ENCODE results near the gene LYPD6B. TPM values are rescaled to one million over a fixed set of nuclear protein-coding genes. Genes with fewer than 3 reads are reported as not detected.

Gene LYPD6B
- total RNA-seq, 4 donors from 2014 or later: 70.2 to 96.6 (median 74.2) TPM

GRCh38 chr2:149122516-149122915 lies 84.0 kb downstream of the LYPD6B start:
- TF ChIP-seq CTCF (IDR thresholded peaks at IDR 0.05) (no peak), POLR2A (IDR thresholded peaks at IDR 0.05) (no peak)
- no peak for DNase-seq (ENCODE audit: low spot score in 2 of 2)
- 80 to 98% methylated on average over 2 of the region's 2 CpGs for WGBS, 2 donors
- no peak overlapping the region for H3K4me3 ChIP-seq (ENCODE audit: low read depth, poor library complexity, severe bottlenecking)
- intact Hi-C loops (cut with DNase I; ENCODE audit: low total_unique reads): no loop called here

- 58 to 66% methylated on average over 6 of the region's 6 CpGs for WGBS, 2 donors
- H3K4me3 ChIP-seq (ENCODE audit: low read depth, poor library complexity, severe bottlenecking): no peak overlapping the region
- intact Hi-C loops (cut with DNase I; ENCODE audit: low total_unique reads): no loop called here
- no peak for TF ChIP-seq CTCF (IDR thresholded peaks at IDR 0.05)
- no peak for TF ChIP-seq POLR2A (IDR thresholded peaks at IDR 0.05)
- DNase-seq (ENCODE audit: low spot score in 2 of 2): no peak
These were observed 86.7 kb downstream of the LYPD6B start for GRCh38 chr2:149125031-149125725.

GRCh38 chr2:149129433-149129832 lies 90.9 kb downstream of the LYPD6B start:
- DNase-seq (ENCODE audit: low spot score in 2 of 2): no peak
- TF ChIP-seq CTCF (IDR thresholded peaks at IDR 0.05) (no peak), POLR2A (IDR thresholded peaks at IDR 0.05) (no peak)
- WGBS, 2 donors: 61 to 63% methylated on average over 2 of the region's 2 CpGs
- intact Hi-C loops (cut with DNase I; ENCODE audit: low total_unique reads): no loop called here
- H3K4me3 ChIP-seq (ENCODE audit: low read depth, poor library complexity, severe bottlenecking): no peak overlapping the region

GRCh38 chr2:149132339-149132738 lies 93.8 kb downstream of the LYPD6B start:
- WGBS, 2 donors: 28 to 31% methylated on average over 3 of the region's 3 CpGs
- DNase-seq (ENCODE audit: low spot score in 2 of 2): no peak

GRCh38 chr2:149132901-149133300 lies 94.4 kb downstream of the LYPD6B start:
- DNase-seq (ENCODE audit: low spot score in 2 of 2): no peak
- no peak overlapping the region for H3K4me3 ChIP-seq (ENCODE audit: low read depth, poor library complexity, severe bottlenecking)

More at GRCh38 chr2:149132339-149132738, 93.8 kb downstream of the LYPD6B start:
- no peak overlapping the region for H3K4me3 ChIP-seq (ENCODE audit: low read depth, poor library complexity, severe bottlenecking)
- TF ChIP-seq CTCF (IDR thresholded peaks at IDR 0.05) (no peak), POLR2A (IDR thresholded peaks at IDR 0.05) (no peak)
- intact Hi-C loops (cut with DNase I; ENCODE audit: low total_unique reads): no loop called here

More at GRCh38 chr2:149132901-149133300, 94.4 kb downstream of the LYPD6B start:
- TF ChIP-seq POLR2A (IDR thresholded peaks at IDR 0.05) (no peak), CTCF (IDR thresholded peaks at IDR 0.05) (no peak)
- intact Hi-C loops (cut with DNase I; ENCODE audit: low total_unique reads): no loop called here
- WGBS, 2 donors: 82 to 83% methylated on average over 1 of the region's 1 CpG

Measured in lower leg skin (tissue), 4 donors.